Endothelial cell of umbilical vein (primary cell): ENCODE measurements around the gene METTL5. TPM values are rescaled to one million over a fixed set of nuclear protein-coding genes. Genes with fewer than 3 reads are reported as not detected.

Experiments used
- BruUV-seq: library from RNA; stranded (reverse); fragments of 400-500 nt; replicated peaks from 2 replicates; lab custom pipeline; 2021; lab: Mats Ljungman, UMichigan
- CTCF ChIA-PET: fragments of 300-600, 350-600 bp; sonication (Branson Sonifier 250); formaldehyde crosslinking; loops from one replicate; lab custom pipeline; 2021; ENCODE audit warnings: antibody characterized with exemption, inconsistent platforms; lab: Charles Lee
- POLR2A ChIA-PET: fragments of 300-600, 350-600 bp; sonication (Branson Sonifier 250); formaldehyde crosslinking; loops from one replicate; lab custom pipeline; 2021; ENCODE audit warnings: antibody characterized with exemption, inconsistent platforms; lab: Charles Lee
- DNase-seq: peaks from one replicate; pipeline ENCODE4 v3.0.0-alpha.2; 2011; ENCODE audit warnings: low read depth, low spot score
- FAIRE-seq: peaks from 2 replicates; lab custom pipeline; 2011; peaks lifted over from hg19 to GRCh38; lab: Jason Lieb, UNC
- H2AFZ ChIP-seq: 2 replicates; pipeline ENCODE4 v1.6.0; 2012; ENCODE audit warnings: low read depth, low read length, control low read depth, inconsistent platforms
- H3K27ac ChIP-seq: 2 replicates; pipeline ENCODE4 v1.5.1; 2011; ENCODE audit warnings: low read depth, mild to moderate bottlenecking, control low read depth, low read length, moderate library complexity; ENCODE audit not compliant: insufficient read depth
- H3K27me3 ChIP-seq, 2 experiments: 2 replicates each; pipeline versions ENCODE4 v1.6.0 to v1.6.1; 2011; ENCODE audit warnings: low read length in 2 of 2, mixed read lengths in 1 of 2; ENCODE audit not compliant: control insufficient read depth in 2 of 2, insufficient read depth in 2 of 2
- H3K36me3 ChIP-seq, 2 experiments: 2 replicates in 1 of 2; 3 replicates in 1 of 2; pipeline ENCODE4 v1.5.1; 2011; ENCODE audit warnings: low read length in 2 of 2, mild to moderate bottlenecking in 1 of 2, moderate library complexity in 1 of 2; ENCODE audit not compliant: control insufficient read depth in 2 of 2, insufficient read depth in 2 of 2; ENCODE audit errors: extremely low read depth in 1 of 2
- H3K4me1 ChIP-seq: 3 replicates; pipeline ENCODE4 v1.5.1; 2011; ENCODE audit warnings: mild to moderate bottlenecking, low read length; ENCODE audit not compliant: control insufficient read depth, insufficient read depth; ENCODE audit errors: extremely low read depth
- H3K4me2 ChIP-seq: 2 replicates; pipeline ENCODE4 v1.6.1; 2011; ENCODE audit warnings: low read length, control low read depth, mixed read lengths; ENCODE audit not compliant: insufficient read depth
- H3K4me3 ChIP-seq, 3 experiments: fragments of 200-600 bp in 1 of 3; sonication (generic), shearing (Covaris generic) in 1 of 3; replicated peaks in 1 of 3; 2 replicates each; pipeline ENCODE4 v1.5.1; 2011 to 2016; ENCODE audit warnings: control low read depth in 3 of 3, low read length in 3 of 3, mild to moderate bottlenecking in 2 of 3, inconsistent platforms in 1 of 3, low read depth in 1 of 3, moderate library complexity in 1 of 3; ENCODE audit not compliant: insufficient read depth in 1 of 3
- H3K79me2 ChIP-seq: 2 replicates; pipeline ENCODE4 v1.6.0; 2012; ENCODE audit warnings: low read length, inconsistent platforms; ENCODE audit not compliant: control insufficient read depth, insufficient read depth
- H3K9ac ChIP-seq: replicated peaks from 2 replicates; pipeline ENCODE3; 2011; ENCODE audit warnings: low read length, control low read depth; ENCODE audit not compliant: insufficient read depth; ENCODE audit errors: extremely low read depth
- H3K9me1 ChIP-seq: replicated peaks from 3 replicates; pipeline ENCODE4 v1.6.0; 2011; ENCODE audit warnings: mild to moderate bottlenecking, low read length; ENCODE audit not compliant: control insufficient read depth, insufficient read depth; ENCODE audit errors: extremely low read depth
- H3K9me3 ChIP-seq: replicated peaks from 2 replicates; pipeline ENCODE4 v1.5.1; 2012; ENCODE audit warnings: low read length, inconsistent platforms; ENCODE audit not compliant: control insufficient read depth, insufficient read depth
- H4K20me1 ChIP-seq: replicated peaks from 2 replicates; pipeline ENCODE3; 2011; ENCODE audit warnings: mild to moderate bottlenecking, low read length; ENCODE audit not compliant: control insufficient read depth, insufficient read depth; ENCODE audit errors: extremely low read depth
- CTCF ChIP-seq, 2 donors: IDR thresholded peaks; 1 replicate in 1 of 2; 2 replicates in 1 of 2; pipeline ENCODE4 v1.5.1; 2011; ENCODE audit warnings: low read length in 2 of 2, mild to moderate bottlenecking in 2 of 2, moderate library complexity in 2 of 2, control low read depth in 1 of 2, inconsistent platforms in 1 of 2, low read depth in 1 of 2; ENCODE audit not compliant: insufficient read depth in 1 of 2; ENCODE audit errors: extremely low read depth in 1 of 2
- EZH2 ChIP-seq: IDR thresholded peaks from 2 replicates; pipeline ENCODE4 v1.6.1; 2012; ENCODE audit warnings: borderline replicate concordance, low read depth, mild to moderate bottlenecking, moderate library complexity, low read length, inconsistent platforms; ENCODE audit not compliant: severe bottlenecking
- GATA2 ChIP-seq: IDR thresholded peaks from 2 replicates; pipeline ENCODE4 v1.7.0; 2011; ENCODE audit warnings: low read depth, mild to moderate bottlenecking, moderate library complexity, mixed read lengths, low read length; ENCODE audit not compliant: insufficient read length, insufficient read depth
- MYC ChIP-seq: IDR thresholded peaks from one replicate; pipeline ENCODE4 v1.6.1; 2011; ENCODE audit warnings: mild to moderate bottlenecking, low read depth, low read length
- POLR2AphosphoS5 ChIP-seq: IDR thresholded peaks from 2 replicates; pipeline ENCODE4 v1.6.1; 2012; ENCODE audit warnings: low read depth, mild to moderate bottlenecking, control low read depth, low read length, moderate library complexity; ENCODE audit not compliant: insufficient read depth
- dilution Hi-C: fragments of 300-500 bp; cut with MboI; formaldehyde crosslinking; loops from one replicate; pipeline ENCODE4 v1.15.0; 2019; ENCODE audit warnings: low sequenced_read_pairs; ENCODE audit not compliant: extremely low pct_ligation_motif_present
- intact Hi-C: fragments of 100-400 bp; cut with micrococcal nuclease; formaldehyde crosslinking; loops from one replicate; pipeline ENCODE4 v1.10.0; 2022
- polyA plus RNA-seq, 4 experiments: library from polyadenylated mRNA; depleted of rRNA in 3 of 4; stranded (reverse) in 3 of 4; unstranded in 1 of 4; fragments of >200 nt; gene quantifications; 2 replicates each; pipeline versions ENCODE4 v1.2.1 to v1.2.3, GENCODE V29; 2011 to 2012; ENCODE audit warnings: missing spikeins in 1 of 4
- total RNA-seq: library from RNA; stranded (reverse); gene quantifications from 2 replicates; pipeline ENCODE4 v1.2.3, GENCODE V29; 2021

Gene METTL5
- total and polyA plus RNA-seq, 2 donors (not counting 3 experiments of a cell fraction or from before 2014, with no cell fraction given) = 27.0 to 52.0 TPM

GRCh38 chr2:169834401-169834800, 9.7 kb upstream of the METTL5 start:
- Histone ChIP-seq H3K9ac (no peak overlapping the region), H3K4me3 (no peak overlapping the region), H3K4me2 (no peak overlapping the region), H3K9me1 (no peaks in the 10 kb centered on the region), H3K36me3 (no peaks in the 10 kb centered on the region), H3K27me3 (no peaks in the 10 kb centered on the region), H3K4me1 (no peaks in the 10 kb centered on the region), H3K79me2 (peaks cover 68% of the 10 kb centered on the region), H3K9me3 (no peaks in the 10 kb centered on the region), H4K20me1 (peaks cover 3% of the 10 kb centered on the region), H2AFZ (no peak overlapping the region), H3K27ac (no peak overlapping the region)
- TF ChIP-seq GATA2 = no peak
- no peak for TF ChIP-seq MYC
- TF ChIP-seq CTCF (IDR thresholded peaks at IDR 0.05; ENCODE audit: extremely low read depth in 1 of 2, insufficient read depth in 1 of 2, low read depth in 1 of 2, low read length in 2 of 2) = no peak
- TF ChIP-seq POLR2AphosphoS5 = no peak
- TF ChIP-seq EZH2 = no peak
- BruUV-seq = no TSS peak
- intact Hi-C loops = no loop called here
- no peak for FAIRE-seq
- dilution Hi-C loops = no loop called here
- ChIA-PET CTCF (no interaction called here), POLR2A (no interaction called here)
- DNase-seq = no peak
